Measurements from ENCODE around the gene ISCU. TPM values are rescaled to one million over a fixed set of nuclear protein-coding genes. Genes with fewer than 3 reads are reported as not detected.

The ISCU gene
- total and polyA plus RNA-seq, 2 of the 8 experiments (the other 6 are each of a cell fraction or from before 2014, with no cell fraction given) = 72.1 to 78.1 TPM

DNA sequence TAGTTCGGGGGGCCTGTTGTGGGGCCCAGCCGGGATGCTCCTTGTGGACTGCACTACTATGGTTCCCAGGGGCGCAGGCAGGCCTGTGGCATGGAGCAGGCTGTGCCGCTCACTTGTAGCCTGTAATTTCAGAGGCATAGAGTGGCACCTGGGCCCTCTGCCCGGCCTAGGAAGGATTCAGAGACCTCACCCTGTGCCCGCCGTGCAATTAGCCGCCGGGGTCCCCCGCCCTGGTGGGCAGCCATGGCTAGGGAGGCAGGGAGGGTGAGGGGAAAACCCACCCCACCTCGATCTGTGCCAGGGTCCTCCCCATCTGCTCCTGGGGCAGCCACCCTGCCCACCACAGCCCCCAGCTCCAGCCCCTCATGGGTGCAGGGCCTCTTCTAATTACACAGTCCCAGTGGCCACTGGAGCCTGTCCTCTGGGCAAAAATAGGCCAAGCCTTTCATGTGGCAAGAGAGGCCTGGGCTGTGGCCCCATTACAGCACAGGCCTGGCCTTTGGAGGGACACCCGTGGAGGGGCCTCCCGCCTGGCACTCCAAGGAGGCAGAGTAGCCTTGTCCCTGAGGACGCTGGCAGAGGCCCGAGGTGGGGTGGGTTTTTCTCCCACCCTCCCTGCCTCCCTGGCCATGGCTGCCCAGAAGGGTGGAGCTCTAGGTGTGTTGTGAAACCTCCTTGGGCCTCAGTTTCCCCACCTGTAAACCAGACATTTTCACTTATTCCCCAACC is 40.7 kb downstream of the ISCU start (continued):
- no peak for TF ChIP-seq RXRA (IDR thresholded peaks at IDR 0.05; ENCODE audit: insufficient read depth, low read depth, low read length)
- no peak for TF ChIP-seq HDAC6 (IDR thresholded peaks at IDR 0.05; ENCODE audit: low read depth, low read length)
- TF ChIP-seq YY1 (IDR thresholded peaks at IDR 0.05; ENCODE audit: low read depth, low read length) = no peak
- TF ChIP-seq TAF7 (optimal IDR thresholded peaks at IDR 0.05; ENCODE audit: borderline replicate concordance, low read depth, low read length) = no peak
- no peak for TF ChIP-seq RFX5 (IDR thresholded peaks at IDR 0.05; ENCODE audit: borderline replicate concordance, low read depth, low read length)
- no peak for TF ChIP-seq CREB1 (IDR thresholded peaks at IDR 0.05)

All from H1 (cell line).